GM04503 (cell line): ENCODE results near the gene DPP3.

Experiments used
- DNase-seq: peaks from one replicate; pipeline ENCODE4 v3.0.0-alpha.2; 2012; ENCODE audit warnings: low read depth

DPP3 gene

DNA sequence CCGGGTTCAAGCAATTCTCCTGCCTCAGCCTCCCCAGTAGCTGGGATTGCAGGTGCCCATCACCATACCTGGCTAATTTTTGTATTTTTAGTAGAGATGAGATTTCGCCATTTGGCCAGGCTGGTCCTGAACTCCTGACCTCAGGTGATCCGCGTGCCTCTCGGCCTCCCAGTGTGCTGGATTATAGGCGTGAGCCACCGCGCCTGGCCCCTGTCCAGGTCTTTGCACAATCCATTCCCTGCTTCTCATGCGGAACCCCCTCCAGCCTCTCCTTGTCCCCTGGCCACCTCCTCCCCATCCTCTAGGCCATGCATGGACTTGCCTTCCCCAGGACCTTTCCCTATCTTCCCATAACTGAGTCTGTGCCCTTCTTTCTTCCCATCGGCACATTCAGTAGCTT is 8.7 kb downstream of the DPP3 start:
- DNase-seq, result no peak

DNA sequence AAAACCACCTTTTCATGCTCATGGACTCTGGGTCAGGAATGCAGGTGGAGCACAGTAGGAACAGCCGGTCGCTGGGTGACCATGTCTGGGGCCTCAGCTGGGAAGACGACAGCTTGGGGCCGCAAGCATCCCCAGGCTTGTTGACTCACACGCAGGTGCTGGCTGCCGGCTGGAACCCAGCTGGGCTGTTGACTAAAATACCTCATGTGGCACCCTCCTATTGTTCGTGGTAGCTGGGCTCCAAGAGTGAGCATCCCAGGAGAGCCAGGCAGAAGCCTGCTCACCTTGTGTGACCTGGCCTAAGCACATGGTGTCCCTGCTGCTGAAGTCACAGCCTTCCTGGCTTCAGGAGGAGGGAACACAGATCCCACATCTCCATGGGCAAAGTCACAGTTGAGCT is 9.4 kb downstream of the DPP3 start:
- no peak for DNase-seq

DNA sequence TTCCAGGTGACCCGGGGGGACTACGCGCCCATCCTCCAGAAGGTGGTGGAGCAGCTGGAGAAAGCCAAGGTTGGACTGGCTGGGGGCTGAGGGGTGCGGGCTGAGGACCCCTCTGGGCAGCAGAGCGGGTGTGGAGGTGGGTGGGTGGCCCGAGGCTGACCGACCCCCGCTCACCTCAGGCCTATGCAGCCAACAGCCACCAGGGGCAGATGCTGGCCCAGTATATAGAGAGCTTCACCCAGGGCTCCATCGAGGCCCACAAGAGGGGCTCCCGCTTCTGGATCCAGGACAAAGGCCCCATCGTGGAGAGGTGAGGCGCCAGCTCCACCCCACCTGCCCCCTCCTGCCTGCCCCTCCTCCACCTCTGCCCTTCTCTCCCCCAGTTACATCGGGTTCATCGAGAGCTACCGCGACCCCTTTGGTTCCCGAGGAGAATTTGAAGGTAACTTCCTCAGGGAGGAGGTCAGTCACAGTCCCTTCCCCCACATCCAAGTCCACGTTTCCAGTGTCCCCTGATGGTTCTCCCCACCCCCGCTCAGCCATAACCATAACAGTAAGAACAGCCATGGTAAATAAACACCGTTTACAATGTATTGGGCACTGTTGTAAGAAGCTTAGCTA is 11.2 kb downstream of the DPP3 start:
- no peak for DNase-seq

DNA sequence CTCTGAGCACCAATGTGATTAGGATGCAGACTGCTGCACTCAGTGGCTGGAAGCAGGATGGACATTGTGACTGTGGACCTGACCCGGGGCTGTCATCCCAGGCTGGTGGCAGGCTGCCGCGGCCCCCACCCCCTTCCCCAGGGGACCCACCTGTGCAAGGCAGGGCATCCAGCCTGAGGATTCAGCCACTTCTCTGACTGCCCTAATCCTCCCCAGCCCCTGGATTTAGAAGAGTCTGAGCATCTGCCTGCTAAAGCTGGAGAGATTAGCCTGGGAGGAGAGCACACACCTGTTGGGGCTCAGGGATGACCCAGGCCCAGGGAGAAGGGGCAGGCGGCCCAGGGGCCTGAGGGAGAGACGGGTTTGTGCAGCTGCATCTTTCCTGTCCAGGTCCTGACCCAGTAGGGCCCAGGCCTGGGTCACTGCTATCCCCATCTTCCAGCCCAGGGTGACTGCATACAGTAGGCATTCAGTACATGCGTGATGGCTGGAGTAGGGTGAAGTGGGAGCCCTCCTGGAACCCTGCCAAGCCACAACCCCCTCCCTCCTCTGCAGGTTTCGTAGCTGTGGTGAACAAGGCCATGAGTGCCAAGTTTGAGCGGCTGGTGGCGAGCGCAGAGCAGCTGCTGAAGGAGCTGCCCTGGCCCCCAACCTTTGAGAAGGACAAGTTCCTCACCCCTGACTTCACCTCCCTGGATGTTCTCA is 12.1 kb downstream of the DPP3 start:
- no peak for DNase-seq

DNA sequence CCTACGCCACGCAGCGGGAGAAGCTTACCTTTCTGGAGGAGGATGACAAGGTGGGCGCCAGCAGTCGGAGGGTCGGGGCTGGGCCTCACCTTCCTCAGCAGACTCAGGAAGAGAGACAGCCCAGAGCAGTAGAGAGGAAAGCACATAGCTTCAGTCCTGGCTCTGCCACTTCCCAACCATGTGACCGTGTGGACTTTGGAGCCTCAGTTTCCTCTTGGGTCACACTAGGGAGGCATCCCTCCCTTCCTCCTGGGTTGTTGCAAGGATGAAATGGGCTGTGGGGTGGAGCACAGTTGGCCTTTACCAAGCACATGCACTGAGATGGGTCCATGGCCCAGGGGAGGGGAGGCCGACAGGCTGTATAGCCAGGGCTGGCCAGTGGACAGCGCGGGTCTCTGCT is 12.9 kb downstream of the DPP3 start:
- no peak for DNase-seq

DNA sequence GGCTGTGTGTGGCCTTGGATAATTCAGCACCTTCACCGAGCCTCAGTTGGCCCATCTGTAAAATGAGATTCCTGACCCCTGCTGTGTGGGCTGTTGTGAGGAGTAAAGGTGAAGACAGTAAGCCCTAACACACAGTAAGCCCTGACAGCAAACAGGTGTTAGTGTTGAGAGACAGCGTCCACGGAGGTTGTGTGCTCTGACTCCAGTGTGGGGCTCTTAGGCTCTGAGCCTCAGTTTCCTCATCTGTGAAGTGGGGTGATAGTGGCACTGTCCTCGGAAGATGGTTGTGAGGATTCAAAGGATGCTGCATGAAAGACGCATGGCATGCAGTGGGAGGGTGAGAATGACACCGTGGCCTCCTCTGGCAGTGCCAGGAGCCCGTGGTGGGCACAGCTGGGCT is 14.2 kb downstream of the DPP3 start:
- DNase-seq, result no peak

DNA sequence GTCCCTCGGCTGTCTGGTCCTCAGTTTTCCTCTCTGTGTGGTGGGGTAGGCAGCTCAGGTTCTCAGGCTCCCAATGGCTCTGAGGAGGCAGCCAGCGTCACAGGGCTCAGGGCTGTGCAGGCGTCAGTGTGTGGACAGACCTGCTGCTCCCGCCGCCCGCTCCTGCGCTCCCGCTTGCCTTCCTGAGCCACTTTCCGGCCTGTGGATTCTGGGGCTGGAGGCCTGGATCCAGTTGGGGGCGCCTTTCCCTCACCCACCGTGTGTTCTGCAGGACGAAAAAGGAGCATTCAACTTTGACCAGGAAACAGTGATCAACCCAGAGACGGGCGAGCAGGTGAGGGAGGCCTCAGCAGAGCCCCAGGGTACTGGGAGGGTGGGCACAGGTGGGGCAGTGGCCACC is 14.7 kb downstream of the DPP3 start:
- no peak for DNase-seq

DNA sequence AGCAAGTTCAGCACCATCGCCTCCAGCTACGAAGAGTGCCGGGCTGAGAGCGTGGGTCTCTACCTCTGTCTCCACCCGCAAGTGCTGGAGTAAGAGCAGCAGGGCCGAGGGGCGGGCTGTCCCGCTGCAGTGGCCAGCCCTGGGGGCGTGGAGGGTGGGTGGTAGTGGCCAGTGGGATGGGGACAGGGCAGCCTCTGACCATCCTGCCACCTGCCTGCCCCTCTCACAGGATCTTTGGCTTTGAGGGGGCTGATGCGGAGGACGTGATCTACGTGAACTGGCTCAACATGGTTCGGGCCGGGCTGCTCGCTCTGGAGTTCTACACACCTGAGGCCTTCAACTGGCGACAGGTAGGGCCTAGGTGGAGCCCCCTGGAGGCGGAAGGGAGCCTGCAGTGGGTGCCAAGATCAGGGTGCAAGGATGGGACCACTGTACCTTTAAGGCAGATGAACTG is 15.2 kb downstream of the DPP3 start:
- DNase-seq, result no peak

DNA sequence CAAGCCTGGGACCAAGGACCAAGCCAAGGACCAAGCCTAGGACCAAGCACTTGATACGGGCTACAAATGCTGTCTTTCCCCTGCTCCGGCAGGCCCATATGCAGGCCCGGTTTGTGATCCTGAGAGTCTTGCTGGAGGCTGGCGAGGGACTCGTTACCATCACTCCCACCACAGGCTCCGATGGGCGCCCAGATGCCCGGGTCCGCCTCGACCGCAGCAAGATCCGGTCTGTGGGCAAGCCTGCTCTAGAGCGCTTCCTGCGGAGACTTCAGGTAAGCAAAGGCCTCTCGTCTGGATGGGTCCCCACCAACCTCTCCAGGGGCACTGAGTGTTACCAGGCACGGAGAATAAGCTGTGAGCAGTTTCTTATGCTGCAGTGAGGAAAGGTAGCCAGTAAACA is 17.0 kb downstream of the DPP3 start:
- DNase-seq, result no peak

DNA sequence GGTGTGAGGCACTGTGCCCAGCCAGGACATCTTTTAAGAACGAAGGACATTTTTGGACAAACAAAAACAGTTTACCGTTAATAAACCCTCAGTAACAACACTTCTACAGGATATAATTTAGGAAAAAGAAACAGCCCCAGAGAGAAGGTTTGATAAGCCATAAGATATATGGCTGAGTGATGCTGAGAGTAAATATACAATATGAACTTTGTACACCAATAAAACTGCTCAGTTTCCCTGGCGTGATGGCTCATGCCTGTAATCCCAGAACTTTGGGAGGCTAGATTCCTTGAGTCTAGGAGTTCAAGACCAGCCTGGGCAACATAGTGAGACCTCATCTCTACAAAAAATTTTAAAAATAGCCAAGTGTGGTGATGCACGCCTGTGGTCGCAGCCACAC is 18.3 kb downstream of the DPP3 start:
- no peak for DNase-seq

DNA sequence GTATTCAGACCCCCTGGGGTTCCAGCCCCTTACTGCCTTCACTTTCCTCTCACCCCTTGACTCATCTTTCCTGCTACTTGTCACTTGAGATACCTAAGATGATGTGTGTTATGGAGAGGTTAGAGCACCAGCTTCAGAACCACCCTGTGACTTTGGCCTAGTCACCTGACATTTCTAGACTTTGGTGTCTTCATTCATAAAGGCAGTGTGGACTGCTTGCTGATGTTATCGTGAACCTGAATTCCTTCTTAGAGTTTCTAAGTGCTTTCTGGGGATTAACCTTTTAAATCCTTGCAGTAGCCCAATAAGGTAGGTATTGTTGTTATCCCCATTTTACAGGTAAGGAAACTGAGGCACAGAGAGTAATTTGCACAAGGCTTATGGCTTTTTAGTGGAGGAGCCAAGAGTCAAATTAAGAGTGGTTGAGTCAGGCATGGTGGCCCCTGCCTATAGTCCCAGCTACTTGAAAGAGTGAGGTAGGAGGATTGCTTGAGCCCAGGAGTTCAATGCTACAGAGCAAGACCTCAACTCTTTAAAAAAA is 25.1 kb downstream of the DPP3 start:
- no peak for DNase-seq

DNA sequence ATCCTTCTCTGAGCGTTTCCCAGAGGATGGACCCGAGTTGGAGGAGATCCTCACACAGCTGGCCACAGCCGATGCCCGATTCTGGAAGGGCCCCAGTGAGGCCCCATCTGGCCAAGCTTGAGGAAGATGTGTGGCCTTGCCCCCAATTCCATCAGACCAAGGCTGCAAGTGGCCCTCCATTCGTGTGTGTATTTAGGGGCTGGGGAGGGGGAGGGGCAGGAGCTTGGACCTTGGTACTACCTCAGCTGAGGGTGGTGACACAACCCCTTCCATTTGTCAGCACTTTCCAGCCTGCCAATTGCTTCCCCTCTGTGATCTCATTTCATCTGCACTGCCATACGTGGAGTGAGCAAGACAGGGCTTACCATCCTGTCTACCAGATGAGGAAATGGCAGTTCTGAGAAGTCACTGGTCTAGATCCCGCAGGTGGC is 28.9 kb downstream of the DPP3 start:
- DNase-seq, result no peak

DNA sequence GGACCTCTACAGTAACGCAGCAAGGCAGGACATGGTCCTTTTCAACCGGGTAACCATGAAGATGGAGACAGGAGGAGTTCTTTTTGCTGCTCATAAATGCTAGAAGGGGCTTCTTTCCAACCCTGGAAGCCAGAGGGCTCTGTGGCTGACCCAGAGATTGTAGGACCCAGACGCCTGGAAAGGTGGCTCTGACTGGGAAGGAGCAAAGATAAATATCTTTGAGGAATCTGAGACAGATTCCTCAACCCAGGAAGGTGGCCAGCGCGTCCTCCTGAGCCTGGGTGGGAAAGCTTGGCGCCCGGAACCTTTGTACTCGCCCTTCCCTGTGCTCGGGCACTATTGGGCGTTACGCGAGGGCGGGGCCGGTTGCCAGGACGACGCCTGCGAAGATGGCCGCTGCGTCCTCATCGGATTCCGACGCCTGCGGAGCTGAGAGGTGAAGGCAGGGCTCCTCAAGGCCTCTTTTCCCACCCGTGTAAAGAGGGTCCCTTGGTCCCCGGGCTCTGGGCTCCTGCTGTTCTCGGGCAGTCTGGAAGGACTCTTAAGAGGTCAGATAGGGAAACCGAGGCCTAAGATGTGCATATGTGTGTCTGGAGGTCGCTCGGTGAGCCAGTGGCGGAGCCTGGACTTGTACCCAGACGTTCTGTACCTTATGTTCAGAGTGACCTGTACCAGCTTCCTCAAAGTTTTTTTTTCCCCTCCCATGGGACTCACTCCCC is 30.2 kb downstream of the DPP3 start, which contains the start of gene BBS1:
Gene BBS1 (plus strand): TSS at position 365 of the 719 bp plus-strand sequence. CDS start 25 bp downstream, at position 390.
- DNase-seq, result peak; percentile 38

DNA sequence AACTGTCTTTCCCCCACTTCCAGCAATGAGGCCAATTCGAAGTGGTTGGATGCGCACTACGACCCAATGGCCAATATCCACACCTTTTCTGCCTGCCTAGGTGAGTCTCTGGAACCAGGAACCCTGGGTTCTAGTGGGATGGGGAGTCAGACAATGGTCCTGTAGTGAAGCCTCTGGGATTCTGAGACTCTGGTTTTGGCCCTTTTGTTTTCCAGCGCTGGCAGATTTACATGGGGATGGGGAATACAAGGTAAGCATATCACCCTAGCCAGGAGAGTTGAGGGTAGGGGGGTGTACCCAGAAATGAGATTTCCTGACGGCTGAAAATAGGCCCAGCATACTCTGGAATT is 30.7 kb downstream of the DPP3 start:
- no peak for DNase-seq

DNA sequence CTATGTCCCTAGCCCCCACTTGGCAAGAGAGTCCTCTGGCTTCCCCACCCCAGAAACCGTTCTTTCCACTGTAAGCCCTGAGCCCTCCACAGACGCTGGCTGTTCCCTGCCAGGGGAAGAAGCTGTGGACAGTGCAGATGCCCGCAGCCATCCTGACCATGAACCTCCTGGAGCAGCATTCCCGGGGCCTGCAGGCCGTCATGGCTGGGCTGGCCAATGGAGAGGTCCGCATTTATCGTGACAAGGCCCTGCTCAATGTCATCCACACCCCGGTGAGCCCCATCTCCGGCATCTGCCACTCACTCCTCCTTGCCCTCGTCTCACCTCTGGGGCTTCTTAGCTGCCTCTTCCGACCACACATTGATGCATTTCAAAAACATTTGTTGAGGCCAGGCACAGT is 43.4 kb downstream of the DPP3 start:
- no peak for DNase-seq

DNA sequence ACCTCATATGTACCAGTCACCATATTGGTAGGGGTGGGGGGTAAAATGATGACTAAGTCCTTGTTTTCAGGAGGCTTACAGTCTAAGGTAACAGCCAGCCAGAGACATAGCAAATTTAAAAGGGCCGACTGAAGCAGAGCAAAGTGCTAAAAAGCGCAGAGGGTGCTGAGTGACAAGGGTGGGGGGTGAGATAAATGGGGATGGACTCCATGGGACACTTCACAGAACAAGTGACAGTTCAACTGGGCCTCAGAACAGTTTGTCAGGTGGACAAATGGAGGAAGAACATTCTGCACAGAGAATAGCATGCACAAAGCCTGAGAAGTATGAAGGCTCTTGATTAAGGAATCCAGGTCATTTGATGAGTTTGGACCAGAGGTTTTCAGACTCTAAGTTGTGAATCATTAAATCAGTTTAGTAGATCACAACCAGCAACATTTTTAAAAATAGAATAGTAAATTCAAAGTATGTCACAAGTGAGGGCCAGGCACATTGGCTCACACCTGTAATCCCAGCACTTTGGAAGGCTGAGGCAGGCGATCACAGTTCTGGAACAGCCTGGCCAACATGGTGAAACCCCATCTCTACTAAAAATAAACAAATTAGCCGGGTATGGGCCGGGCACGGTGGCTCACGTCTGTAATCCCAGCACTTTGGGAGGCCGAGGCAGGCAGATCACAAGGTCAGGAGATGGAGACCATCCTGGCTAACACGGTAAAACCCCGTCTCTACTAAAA is 44.2 kb downstream of the DPP3 start:
- DNase-seq, result no peak

DNA sequence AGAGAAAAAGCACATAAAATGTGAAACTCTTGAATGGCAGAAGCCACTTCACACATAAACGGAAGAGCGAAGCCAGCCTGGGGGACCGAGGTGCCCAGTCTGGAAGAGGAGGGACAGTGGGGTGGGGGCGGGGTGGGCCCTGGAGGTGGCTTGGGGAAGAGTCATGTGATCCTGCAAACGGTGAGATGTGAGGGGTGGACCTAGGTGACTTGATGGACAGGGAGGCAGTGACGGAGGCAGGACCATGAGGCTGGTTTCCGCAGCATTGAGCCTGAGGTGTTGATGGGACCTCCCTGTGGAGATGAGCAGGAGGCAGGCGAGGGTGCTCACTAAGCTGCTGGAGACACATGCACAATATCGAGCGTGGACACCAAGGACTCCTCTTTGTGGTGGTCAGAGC is 48.8 kb downstream of the DPP3 start:
- DNase-seq, result no peak

DNA sequence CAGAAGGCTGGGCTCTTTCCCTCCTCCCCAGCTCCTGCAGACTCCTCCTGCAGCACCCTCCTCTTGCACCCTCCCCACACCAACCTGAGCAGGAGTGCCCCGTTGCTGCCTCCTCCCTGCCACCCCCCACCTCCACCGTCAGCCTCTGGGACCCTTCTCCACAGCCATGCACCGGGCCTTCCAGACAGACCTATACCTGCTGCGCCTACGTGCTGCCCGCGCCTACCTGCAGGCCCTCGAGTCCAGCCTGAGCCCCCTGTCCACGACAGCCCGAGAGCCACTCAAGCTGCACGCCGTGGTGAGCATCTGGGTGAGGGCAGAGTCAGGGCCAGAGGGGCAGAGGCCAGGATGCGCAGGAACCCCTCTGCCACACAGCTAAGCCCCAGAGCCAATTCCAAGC is 49.4 kb downstream of the DPP3 start:
- no peak for DNase-seq

DNA sequence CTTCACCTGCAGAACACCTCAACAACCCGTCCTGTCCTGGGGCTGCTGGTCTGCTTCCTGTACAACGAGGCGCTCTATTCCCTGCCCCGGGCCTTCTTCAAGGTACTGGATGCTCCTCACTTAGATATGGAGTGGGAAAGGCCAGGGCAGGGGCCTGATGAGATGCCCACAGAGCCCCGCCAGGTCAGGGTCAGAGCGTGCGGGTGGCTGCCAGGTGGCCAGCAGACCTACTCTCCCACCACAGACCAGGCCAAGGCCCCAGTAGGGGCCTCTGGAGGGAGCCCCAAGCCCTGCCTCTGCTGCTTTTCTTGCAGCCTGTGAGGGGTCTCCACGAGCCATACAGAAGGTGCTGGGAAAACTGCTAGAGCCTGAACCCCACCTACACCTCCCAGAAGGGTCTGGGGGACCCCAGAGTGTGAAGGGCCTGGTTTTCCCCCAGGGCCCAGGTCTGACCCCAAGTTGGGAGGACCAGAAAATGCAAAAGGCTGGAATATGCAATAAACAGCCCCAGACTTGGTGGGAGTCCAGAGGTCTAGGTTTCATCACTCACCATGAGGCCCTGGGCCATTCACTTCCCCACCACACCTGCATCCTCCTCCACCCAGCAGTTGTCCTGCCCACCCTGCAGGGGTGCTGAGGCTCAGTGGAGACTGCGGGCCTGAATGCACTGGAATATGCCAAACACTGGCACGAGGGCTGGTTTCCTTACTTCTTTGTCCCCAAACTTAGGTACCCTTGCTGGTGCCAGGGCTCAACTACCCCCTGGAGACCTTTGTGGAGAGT is 50.9 kb downstream of the DPP3 start:
- no peak for DNase-seq

DNA sequence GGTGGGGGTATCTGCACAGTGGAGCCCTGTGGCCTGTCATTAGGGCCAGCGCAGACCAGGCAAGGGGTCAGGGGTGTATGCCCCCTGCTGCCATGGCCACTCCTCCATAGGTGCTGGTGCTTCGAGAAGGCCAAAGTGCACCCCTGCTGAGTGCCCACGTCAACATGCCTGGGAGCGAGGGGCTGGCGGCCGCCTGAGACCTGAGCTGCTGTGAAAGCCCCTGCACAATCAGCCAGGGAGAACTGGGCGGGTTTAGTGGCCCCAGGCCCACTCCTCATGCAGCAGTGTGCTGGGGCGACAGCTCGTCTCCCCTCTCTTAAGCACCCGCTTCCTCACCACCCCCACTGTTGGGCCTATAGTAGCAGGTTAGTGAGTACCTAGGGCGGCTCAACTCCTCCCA is 51.6 kb downstream of the DPP3 start:
- no peak for DNase-seq

DNA sequence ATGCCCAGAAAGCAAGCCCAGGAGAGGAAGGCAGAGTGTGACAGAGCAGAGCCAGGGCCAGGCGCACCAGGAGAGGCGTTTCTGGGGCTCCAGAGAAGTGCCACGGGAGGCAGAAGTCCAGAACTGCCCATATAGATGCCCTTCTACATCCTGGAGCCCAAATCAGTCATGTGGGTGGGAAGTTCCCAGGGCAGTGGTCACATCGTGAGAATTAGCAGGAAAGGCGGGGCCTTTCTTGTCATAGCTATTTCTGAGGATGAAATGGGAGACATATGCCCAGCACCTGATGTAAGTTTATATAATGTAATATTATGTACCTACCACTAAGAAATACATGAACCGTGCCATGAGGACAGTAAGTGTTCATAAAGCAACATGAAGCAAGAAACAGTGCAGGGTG is 52.5 kb downstream of the DPP3 start:
- no peak for DNase-seq
